Skin of body (tissue), 2 donors: ENCODE results near the gene CSNK2B. TPM values are rescaled to one million over a fixed set of nuclear protein-coding genes. Genes with fewer than 3 reads are reported as not detected.

Experiments used
- DNase-seq: peaks from one replicate; lab custom pipeline; 2025; lab: John Stamatoyannopoulos, UW
- total RNA-seq: library from RNA; depleted of rRNA; stranded (reverse); fragments of >200 nt; gene quantifications from one replicate; pipeline ENCODE4 v1.2.3, GENCODE V29; 2014

The CSNK2B gene
- total RNA-seq, 1 donor from 2014 or later: 75.8 TPM

DNA sequence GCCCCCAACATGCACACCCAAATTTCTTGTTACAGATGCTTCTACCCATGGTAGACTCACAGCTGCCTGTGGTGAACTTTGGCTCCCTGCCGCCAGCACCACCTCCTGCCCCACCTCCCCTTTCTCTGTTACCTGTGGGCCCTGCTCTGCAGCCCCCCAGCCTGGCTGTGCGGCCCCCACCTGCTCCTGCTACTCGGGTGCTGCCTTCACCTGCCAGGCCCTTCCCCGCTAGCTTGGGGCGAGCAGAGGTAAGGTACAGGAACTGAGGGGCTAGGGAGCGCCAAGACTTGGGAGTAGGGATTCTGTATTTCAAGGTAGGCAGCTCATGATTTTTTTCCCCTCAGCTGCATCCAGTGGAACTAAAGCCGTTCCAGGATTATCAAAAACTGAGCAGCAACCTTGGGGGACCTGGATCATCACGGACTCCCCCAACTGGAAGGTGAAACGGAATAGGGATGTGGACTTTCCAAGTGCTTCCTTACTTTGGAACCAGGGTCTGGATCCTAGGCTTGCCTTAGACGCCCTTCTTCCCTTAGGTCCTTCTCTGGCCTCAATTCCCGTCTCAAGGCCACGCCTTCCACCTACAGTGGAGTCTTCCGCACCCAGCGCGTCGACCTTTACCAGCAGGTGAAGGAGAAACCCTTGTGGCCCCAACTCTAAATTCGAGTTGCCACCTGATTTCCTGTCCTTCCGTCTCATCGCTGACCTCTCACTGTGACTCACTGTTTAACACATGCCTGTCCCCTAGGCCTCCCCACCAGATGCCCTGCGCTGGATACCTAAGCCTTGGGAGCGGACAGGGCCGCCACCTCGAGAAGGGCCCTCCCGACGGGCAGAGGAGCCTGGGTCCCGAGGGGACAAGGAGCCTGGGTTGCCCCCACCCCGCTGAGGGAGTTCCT is 28.9 kb upstream of the CSNK2B start:
- DNase-seq: no peak

DNA sequence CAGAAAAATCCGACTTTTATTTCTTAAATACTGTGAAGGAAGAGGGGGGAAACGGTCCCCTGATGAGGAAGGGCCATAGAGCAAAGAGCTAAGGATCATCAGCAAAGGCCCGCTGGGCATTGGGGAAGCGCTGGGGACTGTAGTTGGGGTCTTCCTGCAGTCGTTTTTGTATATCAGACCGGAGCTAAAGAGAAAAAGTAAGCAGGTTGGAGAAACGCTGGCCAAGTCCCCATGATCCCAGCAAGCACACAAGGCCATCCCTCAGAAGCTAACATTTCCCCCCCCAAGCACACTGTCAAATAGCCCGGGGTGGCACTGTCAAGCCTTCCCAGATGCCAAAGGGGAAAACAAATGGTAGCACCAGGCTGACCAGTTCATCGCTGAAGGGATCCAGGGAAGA is 26.8 kb upstream of the CSNK2B start:
- DNase-seq: no peak

DNA sequence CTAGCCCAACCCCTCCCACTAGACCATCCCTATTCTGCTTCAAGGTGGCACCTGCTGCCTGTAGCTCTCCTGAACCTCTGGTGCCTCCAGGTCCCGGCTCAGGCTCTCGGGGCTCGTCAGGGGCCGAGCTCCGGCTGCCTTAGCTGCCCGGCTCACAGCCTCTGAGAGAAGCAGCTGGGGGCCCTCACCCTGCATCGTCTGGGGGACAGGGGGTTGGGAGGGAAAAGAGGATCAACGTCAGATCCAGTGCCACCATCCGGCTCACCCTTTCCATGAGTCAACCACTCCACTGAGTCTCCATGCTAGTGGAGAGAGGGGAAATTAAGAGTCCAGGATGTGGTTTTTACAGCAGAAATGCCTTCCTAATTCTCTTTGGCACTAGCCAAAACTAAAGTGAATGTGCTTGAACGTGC is 26.4 kb upstream of the CSNK2B start:
- DNase-seq: no peak

DNA sequence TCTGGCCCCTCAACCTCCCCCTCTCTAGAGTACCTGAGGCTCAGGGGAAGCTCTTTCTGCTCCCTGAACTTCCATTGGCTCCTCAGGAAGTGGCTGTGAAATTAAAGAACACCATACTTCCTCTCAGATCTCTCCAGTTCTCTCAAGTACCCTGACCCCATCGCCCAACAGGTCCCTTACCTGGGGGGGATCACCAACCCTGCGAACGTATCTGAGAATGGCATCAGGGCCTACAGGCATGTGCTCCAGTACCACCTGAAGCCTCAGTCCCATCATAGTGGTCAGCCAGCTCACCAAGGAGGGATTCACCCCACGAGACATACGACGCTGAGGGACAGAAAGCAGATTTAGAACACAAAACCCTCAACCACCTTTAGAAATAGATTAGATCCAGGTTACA is 25.3 kb upstream of the CSNK2B start:
- DNase-seq: no peak

DNA sequence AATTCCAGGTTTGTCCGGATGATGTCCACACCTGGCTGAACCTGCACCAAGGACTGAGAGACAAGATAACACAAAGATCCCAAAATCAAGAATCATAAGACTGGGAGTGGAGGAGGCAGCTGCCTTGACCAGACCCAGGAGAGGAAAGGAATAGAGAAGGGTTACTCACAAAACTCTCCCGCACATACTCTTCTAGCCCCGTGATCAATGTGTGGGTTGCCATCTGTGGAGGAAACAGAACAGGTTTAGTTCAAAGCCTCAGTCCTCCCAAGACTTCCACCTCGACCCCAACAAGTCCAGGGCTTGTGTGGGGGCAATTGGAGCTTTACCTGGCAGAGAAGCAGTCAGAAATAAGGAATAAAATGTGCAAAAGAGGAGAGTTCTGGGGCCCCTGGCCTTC is 24.5 kb upstream of the CSNK2B start:
- no peak for DNase-seq

DNA sequence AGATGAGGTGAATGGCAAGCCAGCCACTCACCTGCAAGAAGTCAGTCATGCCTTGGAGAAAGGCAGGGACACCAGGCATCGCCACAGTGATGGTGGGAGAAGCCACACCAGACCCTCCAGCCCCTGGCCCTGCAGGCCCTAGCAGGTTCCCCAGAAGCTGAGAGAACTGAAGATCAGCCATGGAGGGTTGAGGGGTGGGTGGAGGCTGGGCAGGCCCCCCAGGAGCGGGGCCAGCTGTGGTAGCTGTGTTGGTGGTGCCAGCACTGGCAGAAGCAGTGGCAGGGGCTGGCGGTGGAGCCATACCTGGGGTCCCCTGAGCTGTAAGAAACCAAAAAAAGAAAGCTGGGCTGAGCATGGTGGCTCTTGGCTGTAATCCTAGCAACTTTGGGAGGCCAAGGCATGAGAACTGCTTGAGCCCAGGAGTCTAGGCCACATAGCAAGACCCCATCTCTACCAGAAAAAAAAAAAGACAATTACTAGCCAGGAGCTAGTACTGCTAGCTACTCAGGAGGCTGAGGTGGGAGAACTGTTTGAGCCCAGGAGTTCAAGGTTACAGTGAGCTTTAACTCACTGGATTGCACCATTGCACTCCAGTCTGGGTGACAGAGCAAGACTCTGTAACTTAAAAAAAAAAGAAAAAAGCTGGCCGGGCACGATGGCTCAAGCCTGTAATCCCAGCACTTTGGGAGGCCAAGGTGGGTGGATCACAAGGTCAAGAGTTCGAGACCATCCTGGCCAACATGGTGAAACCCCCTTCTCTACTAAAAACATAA is 22.9 kb upstream of the CSNK2B start:
- no peak for DNase-seq

DNA sequence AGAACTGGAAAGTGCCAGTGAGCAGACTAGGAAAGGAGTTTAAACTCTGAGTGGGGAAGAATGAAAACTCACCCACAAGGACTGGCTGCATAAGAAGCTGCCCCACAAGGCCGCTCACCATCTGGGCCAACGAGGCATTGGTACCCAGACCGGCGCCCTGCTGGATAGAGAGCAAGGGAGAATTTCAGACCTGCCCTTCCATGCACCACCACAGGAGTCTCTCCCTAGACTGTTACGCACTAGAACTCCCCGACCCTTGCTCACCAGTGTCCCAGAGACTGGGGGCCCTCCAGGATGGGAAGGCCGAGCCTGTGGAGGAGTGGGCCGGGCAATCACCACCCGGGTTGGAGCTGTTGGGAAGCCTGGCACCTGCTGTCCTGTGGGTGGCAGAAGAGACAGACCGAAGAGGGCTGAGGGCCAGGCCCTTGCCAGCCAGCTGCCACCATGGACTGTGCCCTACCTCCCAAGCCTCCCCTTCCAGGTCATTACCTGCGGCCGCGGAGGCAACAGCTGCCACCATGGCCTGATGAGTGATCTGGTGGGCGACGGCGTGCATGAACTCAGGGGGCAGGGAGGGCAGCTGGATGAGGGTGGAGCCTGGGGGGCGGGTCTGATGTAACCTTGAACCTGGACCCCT is 21.9 kb upstream of the CSNK2B start:
- no peak for DNase-seq

DNA sequence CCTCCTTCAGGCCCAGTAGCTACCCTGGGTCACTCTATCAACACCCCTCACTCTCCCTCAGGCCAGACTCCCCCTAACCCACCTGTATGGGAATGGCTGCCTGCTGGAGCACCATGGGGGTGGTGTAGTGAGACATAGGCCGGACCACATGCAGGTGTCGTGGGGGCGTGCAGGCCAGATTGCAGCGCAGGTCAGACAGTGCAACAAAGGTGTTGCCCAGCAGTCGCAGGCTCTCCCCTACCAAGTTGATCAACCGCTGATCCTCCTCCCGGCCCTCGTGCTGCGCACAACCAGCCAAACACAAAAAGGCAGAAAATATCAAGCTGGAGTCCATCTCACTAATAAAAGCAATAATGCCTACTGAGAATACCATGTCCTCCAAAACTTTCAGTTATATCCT is 20.6 kb upstream of the CSNK2B start:
- DNase-seq: no peak

DNA sequence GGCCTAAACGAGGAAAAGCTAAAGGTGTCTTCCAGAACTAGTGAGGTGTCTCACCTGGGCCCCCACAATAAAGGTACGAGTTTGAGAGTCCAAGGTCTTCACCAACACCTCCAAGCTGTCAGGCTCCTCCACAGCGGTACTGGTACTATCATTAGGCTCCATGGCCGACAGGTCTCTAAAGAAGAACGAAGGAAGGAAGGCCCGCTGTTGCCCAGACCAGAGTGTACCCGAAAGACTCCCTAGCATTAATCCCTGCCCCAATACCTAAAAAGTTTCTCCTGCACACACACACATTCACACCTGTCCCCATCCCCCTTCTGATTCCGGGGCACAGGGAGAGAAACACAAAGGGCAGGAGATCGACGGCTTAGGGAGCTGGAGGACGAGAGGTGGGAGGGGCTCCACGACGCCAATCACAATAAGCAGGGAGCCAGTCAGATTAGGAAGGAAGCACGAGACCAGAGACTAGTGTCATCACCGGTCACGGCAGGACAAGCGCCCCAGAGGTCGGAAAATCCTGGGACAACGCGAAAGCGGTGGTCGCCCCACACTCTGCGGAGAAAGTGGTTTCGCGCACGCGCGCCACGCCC is 14.2 kb upstream of the CSNK2B start:
- DNase-seq: no peak

DNA sequence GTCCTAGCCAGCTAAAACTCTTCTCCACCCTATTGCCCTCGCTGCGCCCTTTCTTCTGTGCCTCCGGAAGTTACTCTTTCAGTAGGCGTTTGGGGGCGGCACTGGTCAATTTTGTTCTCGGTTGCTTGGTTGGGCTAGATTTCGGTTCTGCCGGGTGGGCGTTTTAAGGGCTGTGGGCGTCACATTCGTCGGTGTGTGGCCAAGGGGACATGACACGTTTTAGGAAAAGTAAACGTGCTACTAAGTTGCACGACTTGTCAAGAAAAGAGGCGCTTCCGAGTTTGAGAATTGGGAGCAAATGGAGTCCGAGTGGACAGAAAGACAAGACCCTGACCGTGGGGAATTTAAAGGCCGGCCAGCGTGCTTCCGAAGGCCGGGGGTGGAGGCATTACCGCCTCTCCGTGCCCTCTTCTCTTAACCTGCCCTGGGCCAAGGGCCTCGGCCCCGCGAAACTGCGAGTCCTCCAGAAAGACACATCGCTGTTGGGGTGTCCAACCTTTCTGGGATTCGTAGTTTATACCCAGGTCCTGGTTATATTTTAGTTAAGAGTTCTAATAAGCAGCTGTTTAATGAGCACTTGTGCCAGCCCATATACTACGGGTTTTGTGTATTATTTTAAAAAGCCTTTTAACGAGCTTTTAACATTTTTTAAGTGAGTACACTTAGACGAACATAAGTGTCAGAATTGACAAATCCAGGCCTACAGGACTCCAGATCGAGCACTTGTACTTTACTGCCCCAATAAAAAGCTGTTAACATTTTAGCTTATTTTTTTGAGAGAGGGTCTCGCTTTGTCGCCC is 12.8 kb upstream of the CSNK2B start:
- no peak for DNase-seq

DNA sequence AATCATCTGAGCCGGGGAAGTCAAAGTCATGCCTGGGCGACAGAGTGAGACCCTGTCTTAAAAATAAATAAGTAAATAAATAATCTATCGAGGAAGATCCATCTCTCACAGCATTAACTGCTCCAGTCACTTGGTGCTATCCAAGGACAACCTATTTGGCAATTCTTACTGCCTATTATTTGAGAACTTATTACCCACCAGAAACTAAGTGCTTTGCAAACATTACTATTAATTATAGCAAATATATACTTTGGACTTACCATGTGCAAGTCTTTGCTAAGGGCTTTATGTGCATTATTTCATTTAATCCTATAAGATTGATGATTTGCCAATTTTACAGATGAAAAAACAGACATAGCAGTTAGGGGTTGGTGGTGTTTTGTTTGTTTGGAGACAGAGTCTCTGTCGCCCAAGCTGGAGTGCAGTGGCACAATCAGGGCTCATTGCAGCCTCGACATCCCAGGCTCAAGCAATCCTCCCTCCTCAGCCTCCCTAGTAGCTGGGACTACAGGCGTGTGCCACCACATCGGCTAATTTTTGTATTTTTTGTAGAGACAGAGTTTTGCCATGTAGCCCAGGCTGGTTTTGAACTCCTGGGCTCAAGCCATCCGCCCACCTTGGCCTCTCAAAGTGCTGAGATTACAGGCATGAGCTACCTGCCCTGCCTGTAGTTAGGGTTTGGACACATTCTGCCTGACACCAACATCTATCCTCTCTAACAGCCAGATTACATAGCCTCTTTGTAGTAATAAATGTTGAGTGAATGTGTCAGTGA is 11.1 kb upstream of the CSNK2B start:
- no peak for DNase-seq

DNA sequence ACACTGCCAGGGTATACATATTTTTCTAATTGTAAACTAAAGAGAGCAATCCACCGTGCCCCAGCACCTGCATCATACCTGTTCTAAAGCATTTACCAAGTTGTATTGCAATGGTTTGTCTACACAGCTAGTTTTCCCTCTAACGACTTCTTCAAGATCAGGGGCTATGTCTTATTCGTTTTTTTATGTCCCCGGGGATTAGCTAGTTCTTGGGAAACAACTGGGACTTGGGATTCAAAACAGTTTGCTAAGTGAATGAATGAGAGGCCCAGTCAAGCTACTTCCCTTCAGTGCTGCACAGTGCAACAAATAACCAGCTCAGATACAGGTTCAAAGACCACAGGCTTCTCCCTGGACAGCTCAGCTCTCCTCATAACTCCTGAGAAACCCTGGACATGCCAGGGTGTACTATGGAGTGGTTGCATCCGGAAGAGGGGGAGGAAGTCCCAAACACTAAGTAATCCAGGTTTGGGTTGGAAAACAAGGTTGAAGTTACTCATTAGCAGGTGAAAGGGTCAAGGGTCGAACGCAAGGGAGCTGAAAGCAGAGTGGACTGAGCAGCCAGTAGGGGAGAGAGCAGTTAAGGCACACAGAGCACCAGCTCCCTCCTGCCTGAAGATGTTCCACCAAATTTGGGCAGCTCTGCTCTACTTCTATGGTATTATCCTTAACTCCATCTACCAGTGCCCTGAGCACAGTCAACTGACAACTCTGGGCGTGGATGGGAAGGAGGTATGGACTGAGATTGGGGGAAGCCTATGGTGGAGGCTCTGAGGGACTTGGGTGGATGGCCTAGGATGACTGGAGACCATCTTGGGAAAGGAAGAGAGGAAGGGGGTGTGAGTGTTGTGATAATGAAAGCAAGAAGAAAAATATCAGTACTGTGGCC is 10.3 kb upstream of the CSNK2B start, which contains the start of gene APOM:
APOM (plus strand) TSS at position 546 of the 889 bp plus-strand sequence; CDS start at position 619, 73 bp downstream.
- DNase-seq: no peak

DNA sequence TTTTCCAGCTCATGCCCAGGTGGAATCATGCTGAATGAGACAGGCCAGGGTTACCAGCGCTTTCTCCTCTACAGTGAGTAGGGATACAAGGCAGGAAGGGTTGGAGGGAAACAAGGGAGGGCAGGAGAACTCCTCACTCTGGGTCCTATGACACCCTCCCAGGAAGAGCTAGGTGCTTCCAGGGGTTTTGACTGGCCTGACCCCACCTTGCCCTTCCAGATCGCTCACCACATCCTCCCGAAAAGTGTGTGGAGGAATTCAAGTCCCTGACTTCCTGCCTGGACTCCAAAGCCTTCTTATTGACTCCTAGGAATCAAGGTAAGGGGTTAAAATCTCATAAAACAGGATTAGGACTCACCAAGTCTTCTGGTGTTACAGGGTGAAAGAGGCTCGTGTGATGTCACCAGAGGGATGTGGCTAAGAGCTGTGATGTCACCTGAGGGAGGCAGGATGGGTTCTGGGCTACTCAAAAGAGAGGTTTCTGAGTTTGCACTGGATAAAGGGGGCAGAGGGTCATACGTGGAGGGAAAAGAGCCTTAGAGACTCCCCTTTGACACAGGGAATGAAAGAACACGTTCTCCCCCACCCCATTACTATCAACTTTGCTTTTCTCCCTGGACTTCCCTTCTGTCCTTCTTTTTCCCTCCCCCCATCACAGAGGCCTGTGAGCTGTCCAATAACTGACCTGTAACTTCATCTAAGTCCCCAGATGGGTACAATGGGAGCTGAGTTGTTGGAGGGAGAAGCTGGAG is 8.3 kb upstream of the CSNK2B start:
- no peak for DNase-seq

DNA sequence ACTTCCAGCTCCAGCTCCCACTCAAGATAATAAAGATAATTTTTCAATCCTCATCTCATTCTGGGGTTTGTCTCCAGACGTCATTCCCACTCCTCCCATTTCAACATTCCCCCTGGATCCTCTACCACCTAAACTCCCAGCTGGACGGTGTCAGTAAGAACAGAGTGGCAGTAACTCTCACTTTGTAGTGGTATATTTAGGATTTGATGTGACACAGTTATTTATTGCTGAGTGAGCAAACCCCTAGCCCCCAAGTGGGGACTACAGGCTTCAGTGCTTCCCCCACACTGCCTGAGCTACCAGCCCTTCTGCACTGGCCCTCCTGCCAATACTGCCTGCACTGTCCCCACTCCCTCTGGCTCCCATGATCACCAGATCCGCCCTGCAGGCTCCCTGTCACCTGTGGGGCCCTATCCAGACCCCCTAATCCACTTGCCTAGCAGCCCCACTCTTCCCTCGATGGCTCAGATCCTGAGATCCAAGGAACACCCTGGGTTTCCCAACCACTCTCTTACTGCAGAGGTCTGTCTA is 7.7 kb upstream of the CSNK2B start:
- no peak for DNase-seq

DNA sequence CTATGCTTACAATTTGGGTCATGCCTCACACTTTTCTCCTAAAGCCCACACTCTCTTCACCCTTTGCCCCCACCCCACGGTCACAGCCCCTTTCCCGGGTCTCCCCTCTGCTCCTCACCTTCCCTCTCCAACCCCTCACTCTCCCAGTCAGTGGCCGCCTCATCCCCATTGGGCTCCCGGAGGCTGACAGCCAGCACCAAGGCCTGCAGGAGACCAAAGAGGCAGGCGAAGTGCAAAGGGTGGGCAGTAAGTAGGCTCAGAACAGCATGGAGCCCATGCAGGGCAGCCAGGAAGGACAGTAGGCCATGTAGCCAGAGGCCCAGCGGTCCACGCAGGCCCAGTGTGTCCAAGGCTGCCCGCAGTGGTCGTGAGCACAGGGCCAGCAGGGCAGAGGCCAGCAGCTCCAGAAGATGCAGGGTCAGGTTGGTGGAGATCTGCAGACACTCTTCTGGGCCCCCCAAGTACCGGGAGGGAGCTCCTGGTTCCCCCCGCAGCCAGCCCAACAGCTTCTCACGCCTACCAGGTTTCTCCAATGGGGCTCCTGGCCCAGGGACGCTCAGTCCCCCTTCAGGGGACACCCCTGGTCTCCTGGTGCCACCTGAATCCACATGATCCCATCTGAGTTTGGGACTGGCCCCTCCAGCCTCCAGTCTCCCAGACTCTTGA is 6.8 kb upstream of the CSNK2B start:
- DNase-seq: no peak

DNA sequence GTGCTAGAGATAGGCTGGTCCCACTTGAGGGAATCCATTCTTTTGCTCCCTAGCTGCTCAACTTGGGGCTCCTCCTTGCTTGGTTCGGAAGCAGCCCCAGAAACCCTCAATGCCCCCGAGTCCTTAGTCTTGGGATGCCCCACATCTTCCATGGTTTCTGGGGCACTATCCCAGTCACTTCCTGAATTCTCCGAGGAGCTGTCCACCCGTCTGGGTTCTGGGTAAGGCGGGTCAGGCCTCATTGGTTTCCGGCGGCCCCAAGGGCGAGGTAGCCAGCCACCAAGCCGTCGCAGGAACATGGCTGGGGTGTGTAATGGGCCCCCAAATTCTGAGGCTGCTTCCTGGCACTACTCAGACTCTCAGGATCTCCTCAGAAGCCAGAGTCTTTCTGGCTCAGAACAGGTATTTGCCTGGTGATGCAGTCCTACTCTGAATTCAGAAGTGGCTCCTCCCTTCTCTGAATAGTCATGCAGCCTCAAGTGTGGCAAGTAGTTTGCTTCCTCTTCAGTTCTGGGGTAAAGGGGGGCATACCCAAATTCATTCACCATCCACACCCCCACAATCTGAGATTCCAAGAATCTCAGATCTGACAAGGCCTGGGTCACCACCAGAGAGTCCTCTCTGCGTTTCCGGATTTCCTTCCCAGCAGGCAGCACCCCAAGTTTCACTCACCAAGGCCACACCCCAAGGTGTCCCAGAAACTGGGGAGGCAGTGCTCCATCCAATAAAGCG is 6.1 kb upstream of the CSNK2B start:
- no peak for DNase-seq
